ENCODE measurements around the gene SRGAP1.
A peak's percentile ranks its signal among the peaks of the same experiment; 100 is the strongest.

GRCh38 chr12:63918800-63919300 is 74.3 kb downstream of the SRGAP1 start:
- TF ChIP-seq CTCF (IDR thresholded peaks at IDR 0.05) (no peak), POLR2AphosphoS5 (IDR thresholded peaks at IDR 0.05) (peak in 1 of 3 donors; percentile 23), POLR2A (IDR thresholded peaks at IDR 0.05) (no peak), EP300 (IDR thresholded peaks at IDR 0.05) (no peak)

All from stomach (tissue), 4 donors.